Renal cortical epithelial cell (primary cell): ENCODE measurements around the gene FRMD4A. TPM values are rescaled to one million over a fixed set of nuclear protein-coding genes. Genes with fewer than 3 reads are reported as not detected.
A peak's percentile ranks its signal among the peaks of the same experiment; 100 is the strongest.

Experiments
- DNase-seq: peaks from one replicate; pipeline ENCODE4 v3.0.0-alpha.2; 2011; ENCODE audit warnings: low read depth
- total RNA-seq: library from RNA; depleted of rRNA; stranded (reverse); fragments of >200 nt; gene quantifications from 2 replicates; pipeline ENCODE4 v1.2.3, GENCODE V29; 2014

Gene FRMD4A
- total RNA-seq, 1 donor from 2014 or later, result 18.6 TPM

DNA sequence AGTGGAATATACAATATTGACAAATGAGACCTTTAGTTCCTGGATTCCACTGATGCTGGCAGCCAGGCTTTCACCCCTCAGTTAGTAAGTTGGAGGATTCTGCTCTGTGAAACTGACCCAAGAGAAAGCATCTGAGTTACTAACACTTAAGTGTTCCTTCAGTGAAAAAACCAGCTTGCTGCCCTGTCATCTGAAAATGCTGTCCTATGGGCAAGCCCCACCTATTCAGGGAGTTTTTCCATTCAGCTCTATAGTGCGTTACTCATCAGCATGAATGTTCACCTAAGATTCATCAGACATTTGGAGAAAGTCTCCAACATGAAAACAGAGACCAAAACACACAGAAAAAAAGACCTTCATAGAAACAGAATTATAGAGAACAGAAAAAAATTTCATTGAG, 706.1 kb downstream of the FRMD4A start:
- DNase-seq, result no peak

DNA sequence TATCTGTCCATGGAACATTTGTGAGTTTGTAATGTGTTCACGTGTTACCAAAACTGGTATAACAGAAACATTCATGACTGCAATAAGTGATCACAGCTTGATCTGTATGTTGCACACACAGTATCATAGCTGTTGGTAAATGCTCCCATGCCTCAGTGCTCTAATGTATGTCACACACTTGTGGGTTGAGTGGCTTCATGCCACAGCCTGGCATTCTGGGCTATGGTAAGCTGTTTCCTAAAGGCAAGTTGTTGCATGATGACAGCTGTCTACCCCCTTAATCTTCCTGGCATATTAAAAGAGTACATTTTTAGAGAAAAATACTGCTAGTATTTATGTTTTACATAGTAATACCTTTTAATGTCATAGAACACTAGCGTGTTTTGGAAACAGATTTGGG, 708.8 kb downstream of the FRMD4A start:
- no peak for DNase-seq

DNA sequence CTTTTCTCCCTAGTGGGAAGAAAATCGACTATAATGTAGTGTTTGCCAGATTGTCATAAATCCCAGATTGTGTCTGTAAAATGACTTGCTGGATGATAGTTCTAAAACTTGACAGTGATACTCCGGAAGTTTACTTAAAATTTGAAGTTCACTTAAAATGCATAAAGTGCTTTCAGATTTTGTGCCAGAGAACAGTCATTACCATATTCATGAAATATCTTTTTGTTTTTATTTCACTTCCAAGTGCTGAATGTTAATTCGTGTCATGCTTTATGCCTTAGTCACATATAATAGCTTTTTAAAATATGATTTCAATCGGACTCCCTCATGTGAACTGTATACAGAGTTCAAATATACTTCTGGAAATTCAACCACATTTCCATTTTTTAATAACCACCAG, 713.6 kb downstream of the FRMD4A start:
- no peak for DNase-seq

DNA sequence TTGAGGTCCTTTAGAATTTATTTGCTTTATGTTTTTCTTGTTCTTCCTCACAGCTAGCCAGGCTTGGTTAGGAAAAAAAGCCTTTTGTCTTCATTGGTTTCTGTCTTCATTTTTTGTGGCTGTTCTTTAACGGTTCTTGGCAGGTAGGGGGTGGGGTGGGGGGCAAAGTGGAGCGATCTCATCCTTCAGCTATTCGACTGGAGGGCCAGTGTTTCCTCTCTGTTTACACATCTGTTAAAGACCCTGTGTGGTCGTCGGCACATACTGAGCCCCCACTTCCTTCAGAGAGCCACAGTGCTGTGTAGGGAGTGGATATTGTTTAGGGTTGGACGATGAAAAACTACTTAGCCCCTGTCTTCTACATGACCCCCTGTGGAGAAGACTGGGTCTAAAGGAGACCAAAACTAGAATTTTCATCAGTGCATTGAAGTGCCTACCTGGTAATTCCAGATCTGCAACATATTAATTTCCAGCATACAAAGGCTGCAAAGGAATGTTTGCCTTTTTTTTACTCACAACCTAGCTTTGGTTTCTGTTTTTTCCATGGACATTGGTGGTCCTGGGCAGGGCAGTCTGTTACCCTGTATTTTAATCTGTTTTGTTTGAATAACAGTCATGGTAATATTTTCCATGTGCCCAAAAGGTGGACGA, 714.9 kb downstream of the FRMD4A start:
- DNase-seq, result no peak

DNA sequence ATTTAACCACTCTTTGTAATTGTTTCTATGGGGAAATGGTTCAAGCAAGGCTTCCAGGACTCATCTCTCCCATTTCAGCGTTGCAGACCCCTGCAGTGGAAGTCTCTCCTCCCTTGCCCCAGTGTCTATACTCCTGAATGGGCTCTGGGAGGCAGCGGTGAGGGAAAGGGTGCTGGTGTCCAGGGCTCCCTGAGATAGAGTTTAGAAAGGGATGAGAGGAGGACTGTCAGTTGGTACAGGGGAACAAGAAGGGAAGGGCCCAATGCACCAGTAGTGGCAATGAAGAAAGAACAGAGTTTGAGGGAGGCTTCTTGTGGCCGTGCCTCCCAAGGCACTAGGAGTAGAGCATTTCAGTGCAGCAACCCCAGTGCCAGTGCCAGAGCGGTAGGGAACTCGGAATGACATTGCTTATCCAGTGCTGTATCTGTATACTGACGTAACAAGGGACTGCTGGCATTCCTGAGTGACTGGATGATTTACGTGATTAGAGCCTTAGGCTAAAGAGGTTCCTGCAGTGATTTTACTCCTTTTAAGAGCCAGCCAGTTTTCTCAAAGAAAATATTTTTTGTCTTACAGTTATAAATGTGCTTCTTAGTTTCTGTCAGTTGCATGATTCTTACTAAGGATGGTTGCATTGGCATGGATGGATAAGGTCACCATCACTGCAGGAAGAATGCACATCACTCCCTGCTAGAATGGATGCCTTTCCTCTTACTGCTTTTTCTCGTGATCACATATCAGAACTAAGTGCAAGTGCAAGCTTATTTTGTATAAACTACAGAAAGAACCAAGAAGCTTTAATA, 716.0 kb downstream of the FRMD4A start:
- peak; percentile 31 for DNase-seq

DNA sequence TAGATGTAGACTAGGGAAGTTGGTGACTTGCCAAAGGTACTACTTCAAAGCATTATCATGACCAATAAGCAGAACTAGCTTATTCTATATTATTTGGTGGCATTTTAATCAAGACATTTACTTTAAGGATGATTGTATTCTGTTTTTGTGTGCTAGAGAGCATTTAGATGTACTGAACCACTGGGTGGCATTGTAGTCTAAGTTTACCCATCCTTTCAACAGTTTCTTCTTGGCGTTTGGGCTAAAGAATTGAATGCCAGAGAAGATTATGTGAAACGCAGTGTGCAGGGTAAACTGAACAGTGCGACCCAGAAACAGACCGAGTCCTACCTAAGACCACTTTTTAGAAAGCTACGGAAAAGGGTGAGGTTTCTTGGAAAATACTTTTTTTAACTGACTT, 717.2 kb downstream of the FRMD4A start:
- DNase-seq, result peak; percentile 40

DNA sequence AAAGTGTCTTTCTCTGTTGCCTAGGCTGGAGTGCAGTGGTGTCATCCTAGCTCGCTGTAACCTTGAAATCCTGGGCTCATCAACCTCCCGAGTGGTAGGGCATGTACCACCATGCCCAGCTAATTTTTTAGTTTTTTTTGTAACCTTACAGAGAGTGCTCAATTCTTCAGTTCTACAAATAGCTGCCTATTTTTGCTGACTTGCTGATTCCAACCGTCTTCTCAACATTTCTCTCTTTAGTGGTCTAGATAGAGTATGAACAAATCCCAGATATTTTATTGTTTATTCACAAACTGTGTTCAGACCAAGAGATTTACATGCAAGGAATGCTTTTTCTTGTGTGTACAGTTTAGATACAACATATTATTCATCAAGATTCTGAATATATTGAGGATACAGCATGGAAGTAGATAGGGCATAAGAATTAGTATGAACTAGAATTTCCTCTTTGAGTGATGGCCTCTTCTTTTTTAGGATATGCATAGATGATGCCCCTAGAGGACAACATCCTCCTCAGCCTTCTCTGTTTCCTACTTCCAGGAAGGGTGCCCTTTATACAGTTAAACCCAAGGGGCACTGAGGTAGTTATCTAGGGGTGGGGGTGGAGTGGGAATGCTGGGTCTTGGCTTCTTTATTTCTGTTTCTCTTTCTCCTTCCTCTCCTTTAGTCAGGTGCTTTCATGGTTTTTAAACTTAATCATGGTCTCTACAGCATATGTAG, 717.9 kb downstream of the FRMD4A start:
- no peak for DNase-seq

DNA sequence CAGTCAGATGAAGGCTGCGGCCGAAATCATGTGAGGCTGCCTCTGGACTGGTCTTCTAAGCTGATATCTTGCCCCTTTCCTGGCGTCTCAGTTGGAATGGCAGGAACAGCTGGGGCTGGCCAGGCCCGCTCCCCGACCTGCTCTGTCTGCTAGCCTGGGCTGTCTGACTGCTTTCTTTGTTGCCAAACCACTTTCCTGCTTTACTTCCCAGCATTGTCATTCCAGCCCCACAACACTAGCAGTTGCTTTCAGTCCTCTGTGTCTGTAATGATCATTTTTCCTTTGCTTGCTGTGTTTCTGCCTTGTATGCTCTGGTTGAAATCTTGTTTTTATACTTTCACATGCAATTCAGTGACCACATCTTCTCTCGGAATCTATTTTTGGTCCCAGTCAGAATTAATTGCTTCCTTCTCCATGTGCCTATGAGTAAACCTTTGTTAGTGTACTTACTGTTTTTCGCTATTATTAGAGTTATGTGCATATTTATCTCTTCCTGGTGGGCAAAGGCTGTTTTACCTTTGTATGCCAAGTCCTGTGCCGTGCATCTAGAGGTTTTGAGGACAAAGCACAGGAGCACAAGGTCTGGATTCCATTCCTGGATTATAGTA, 722.4 kb downstream of the FRMD4A start:
- DNase-seq, result no peak

DNA sequence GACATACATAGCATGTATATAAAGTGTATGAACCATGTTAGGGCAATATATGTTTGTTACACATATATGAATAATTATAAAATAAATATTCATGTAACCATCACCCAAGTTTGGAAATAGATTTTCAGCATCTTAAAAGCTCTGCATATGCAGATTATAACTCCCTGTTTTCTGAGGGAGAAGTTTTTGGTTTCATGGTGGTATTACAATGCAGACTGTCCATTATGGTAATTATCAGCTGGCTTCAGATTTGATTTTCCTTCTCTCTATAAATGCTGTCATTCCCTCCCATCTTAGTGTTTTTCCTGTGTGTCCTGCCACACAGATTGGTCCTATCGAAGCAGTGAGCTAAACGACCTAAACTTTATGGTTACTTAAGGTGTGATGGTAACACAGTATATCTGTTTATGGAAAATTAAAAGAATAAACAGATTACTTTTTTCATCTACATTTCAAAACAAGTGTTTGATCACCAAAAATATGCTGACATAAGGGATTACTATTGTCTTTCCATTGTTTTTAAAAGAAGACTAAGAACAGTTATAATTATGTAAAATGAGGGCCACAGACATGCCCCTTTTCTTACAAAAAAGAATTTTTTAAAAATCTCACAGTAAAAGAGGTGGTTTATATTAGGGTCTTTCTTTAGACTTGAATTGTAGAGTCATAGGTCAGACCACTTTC, 726.2 kb downstream of the FRMD4A start:
- DNase-seq, result no peak

DNA sequence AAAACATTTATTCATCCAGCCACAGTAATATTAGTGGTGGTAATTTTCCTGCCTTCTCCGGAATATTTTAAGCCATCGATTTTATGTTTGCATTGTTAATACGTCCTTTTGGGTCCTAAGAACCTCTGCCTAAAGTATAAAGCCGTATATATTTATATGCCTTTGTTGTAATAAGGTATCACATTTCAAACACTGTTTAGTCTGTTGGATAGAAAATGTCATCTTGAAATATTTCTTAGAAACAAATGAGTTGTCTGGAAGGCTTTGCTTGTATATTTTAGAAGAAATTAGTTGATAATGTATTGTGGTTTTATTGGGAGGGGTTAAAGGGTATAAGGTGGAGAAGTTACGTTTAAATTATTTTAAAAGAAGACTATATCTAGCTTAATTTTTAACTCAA, 732.8 kb downstream of the FRMD4A start:
- no peak for DNase-seq

DNA sequence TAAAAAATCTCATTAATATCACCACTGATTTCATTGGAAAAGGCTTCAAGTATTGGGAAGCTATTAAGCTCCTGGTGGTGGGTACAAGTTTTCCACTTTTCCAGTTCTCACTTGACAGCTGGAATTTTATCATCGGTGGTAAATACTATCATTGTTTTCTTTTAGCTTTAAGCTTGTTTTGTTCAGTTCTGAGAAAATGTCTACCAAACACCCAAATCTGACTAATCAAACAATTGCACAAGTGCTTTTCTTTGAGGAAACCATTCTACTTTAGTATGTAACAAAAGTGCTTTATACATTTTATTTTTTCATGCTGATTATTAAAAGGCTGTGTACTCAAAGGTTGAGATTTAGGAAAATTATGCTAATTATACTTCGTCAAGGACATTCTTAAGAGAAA, 736.1 kb downstream of the FRMD4A start:
- DNase-seq, result peak; percentile 12
